A549 treated with CpdA at 1 μM for 4 hours (cell line): Measurements from ENCODE around the gene PSMB2. TPM values are rescaled to one million over a fixed set of nuclear protein-coding genes. Genes with fewer than 3 reads are reported as not detected.

Experiments
- total RNA-seq: library from RNA; stranded (reverse); fragments of 200-300 nt; extraction: Qiagen RNA extraction; gene quantifications from 5 replicates; pipeline ENCODE4 v1.2.3, GENCODE V29; 2022; ENCODE audit warnings: low read depth

PSMB2 gene
- total RNA-seq: 81.1 to 110 TPM (median 102 TPM) in 5 replicates

DNA sequence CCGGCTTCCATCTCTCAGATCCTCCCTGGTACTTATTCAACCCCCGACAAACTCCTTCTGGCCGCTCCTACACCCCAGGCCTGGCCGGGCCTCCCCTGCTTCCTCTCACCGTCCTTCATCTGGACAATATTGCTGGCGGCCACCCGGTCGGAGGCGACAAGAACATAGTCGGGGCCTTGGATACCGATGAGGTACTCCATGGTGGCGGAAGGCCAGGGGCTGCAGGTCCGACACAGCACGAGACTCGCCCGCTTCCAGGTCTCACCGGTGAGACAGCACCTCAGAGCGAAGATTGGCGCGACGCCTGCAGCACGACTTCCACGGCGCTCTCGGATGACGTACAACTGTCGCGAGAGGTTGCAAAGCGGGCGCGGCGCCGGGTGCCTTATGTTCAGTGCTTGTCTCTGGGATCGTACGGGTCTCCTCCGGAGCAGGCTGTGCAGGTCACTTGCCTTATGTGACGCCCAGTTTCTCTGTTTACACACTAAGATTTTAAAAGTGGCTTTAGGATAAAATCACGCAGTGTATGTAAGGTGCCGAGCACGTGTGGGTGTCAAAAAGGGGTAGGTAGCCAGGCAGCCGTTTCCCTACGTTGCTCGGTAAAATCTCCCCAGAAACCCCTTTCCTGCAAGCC lies at the start of gene PSMB2:
Gene PSMB2 (minus strand): TSS at position 294 of the 634 bp plus-strand sequence. CDS start 94 bp downstream, at position 200.

DNA sequence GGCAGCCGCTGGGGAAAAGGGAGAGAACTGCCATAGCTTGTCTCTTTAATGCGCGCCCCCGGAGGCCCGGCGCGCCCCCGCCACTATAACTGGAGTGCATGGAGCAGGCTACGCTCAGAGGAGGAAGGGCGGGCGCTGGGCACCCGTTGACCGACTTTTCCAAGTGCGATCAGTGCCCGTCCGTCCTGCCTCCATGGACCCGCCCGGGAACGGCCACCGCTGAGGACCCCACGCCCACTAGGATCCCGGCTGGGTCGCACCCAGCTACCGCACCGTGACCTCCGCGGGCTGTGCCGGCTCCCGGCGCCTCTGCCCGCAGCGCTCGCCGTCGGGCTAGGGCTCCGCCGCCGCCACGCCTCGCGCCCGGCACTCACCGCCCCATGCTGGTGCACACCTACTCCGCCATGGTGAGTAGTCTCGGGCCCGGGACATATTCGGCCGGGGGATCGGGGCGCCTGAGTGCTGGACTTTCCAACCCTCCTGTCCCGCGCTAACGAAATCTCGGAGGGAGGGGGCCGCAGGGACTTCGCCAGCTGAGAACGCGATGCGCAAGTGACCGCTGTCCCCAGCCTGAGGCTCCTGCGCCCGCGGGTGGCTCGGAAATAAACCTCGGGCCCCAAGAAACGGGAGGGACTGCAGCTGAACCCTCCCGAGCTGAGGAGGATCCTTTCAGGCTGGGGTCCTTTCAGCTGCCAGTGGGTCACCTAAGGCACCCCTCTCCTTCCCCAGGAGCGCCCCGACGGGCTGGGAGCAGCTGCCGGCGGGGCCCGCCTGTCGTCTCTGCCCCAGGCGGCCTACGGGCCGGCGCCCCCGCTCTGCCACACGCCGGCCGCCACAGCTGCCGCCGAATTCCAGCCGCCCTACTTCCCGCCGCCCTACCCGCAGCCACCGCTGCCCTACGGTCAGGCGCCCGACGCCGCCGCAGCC lies 67.9 kb downstream of the PSMB2 start, which contains the start of gene TFAP2E:
Gene TFAP2E (plus strand): TSS at position 117 of the 927 bp plus-strand sequence. CDS start 264 bp downstream, at position 381.

DNA sequence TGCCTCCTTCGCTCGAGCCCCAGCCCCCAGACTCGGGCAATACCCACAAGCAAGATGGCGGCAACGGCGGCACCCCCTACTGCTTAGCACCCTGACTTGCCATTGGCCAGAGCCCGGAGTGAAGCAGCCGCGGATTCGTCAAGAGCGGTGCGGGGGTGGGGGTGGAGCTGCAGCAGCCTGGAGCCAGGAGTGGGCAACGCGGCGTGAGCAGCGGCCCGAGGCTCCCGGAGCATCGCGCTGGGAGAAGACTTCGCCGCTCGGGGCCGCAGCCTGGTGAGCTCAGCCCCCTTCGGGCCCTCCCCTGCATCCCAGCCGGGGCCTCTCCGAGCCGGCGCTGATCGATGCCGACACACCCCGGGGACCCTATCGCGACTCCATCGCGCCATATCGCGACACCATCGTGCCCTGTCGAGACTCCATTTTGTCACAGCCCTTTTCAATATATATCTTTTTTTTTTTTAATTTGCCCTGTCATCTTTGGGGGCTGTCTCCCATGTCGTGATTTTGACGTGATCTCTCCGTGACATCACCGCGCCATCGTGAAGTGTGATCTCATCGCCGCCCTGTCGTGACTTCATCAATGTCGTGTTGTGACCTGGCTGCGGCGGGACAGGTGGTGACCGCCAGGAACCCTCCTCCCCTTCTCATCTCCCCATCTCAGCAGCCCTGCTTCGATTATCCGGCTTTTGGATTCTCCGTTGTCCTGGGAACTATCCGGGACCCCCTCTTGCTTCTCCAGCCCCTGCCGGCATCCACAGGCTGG lies 83.5 kb downstream of the PSMB2 start, which contains the start of gene NCDN:
Gene NCDN (plus strand): TSS at position 189 of the 763 bp plus-strand sequence. CDS start 392 bp downstream, at position 581.

DNA sequence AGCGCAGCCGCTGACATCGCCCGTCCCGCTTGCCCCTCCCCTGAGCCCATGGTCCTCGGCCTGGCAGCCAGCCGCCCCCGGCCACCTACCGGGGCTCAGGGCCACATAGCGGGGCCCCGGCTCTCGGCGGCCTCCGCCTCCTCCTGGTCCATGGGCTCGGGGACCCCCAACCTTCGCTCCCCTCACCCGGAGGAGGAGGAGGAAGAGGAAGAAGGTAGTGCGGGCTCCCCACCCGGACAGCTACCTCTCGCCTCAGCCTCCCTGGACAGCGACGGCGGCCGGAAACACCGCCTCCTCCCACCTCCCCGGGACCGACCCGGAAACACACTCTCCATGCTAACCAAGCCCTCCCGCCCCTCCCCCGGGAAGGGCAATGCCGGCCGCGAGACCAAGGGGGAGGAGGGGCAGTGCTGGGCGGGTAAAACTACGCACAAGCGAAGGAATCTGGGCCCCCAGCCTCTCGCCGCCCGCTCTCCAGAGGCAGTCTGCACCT lies 84.2 kb downstream of the PSMB2 start, which contains the start of gene KIAA0319L:
Gene KIAA0319L (minus strand): TSS at position 286 of the 493 bp plus-strand sequence. CDS start 2,912 bp downstream, outside the sequence.

Other genes with a start within 250 kb of the PSMB2 start
- gene KIAA0319L, start 84.1 kb downstream of the PSMB2 start, total RNA-seq: 12.5 to 17.8 TPM (median 15.5 TPM) in 5 replicates
- gene NCDN, start 83.7 kb downstream of the PSMB2 start, total RNA-seq: 12.9 to 18.7 TPM (median 18.5 TPM) in 5 replicates
- 0.56 to 0.82 TPM (median 0.62 TPM) in 5 replicates for gene TFAP2E, start 68.2 kb downstream of the PSMB2 start, total RNA-seq
- gene C1orf216, start 77.4 kb upstream of the PSMB2 start, total RNA-seq: 13.2 to 14.6 TPM (median 13.8 TPM) in 5 replicates
- gene CLSPN, start 128.5 kb upstream of the PSMB2 start, total RNA-seq: 8.1 to 14.9 TPM (median 10.9 TPM) in 5 replicates
- 3.1 to 4.5 TPM (median 4.2 TPM) in 5 replicates for gene AGO4, start 166.5 kb upstream of the PSMB2 start, total RNA-seq
- 3.4 to 4.9 TPM (median 4.7 TPM) in 5 replicates for gene AGO1, start 241.7 kb upstream of the PSMB2 start, total RNA-seq